GM19193 (cell line): ENCODE results near the gene HNRNPM.

Experiments
- POLR2A ChIP-seq: IDR thresholded peaks from 4 replicates; pipeline ENCODE4 v1.6.1; 2011; ENCODE audit not compliant: insufficient read depth, insufficient read length; ENCODE audit errors: extremely low read depth

HNRNPM gene

DNA sequence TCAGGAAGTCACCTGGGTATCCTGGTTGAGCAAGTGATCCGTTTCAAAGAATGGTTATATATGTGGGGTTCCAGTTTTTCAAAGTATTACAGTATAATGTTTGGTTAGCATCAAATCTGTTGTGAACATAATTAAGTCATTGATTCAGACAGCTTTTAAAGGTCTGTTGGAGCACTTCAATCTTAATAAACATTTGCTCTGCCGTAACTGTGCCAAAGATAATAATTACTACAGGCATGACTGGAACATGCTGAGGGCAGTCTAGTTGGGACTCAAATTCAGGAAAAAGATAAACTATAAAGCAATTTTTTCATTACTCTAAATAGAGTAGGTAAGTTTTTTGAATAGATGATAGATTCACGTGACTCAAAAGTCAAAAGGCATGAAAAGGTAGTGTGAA is 23.3 kb downstream of the HNRNPM start:
- TF ChIP-seq POLR2A, result no peak

DNA sequence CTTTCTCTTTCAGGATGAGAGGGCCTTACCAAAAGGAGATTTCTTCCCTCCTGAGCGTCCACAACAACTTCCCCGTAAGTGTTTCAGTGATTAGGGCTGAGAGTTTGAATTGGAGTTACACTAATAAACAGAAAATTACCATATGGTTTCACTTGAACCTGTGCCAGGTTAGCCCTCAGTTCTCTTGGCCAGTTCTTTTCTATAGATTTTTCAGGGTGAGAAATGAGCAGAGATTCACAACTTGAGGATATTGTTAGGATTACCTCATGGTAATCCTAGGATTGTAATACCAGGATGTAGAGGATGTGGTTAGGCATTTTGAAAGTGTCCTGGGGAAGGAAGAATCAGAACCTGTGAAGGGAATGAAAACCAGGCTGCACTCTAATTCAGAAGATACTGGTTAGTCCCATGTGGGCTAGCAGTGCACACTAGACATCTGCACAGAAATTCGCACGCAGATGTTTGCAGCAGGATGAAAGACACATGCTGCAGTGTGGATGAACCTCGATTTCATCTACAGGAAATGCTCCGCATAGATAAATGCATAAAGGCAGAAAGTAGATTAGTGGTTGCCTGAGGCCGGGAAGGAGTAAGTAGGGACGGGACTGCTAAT is 24.1 kb downstream of the HNRNPM start:
- no peak for TF ChIP-seq POLR2A

DNA sequence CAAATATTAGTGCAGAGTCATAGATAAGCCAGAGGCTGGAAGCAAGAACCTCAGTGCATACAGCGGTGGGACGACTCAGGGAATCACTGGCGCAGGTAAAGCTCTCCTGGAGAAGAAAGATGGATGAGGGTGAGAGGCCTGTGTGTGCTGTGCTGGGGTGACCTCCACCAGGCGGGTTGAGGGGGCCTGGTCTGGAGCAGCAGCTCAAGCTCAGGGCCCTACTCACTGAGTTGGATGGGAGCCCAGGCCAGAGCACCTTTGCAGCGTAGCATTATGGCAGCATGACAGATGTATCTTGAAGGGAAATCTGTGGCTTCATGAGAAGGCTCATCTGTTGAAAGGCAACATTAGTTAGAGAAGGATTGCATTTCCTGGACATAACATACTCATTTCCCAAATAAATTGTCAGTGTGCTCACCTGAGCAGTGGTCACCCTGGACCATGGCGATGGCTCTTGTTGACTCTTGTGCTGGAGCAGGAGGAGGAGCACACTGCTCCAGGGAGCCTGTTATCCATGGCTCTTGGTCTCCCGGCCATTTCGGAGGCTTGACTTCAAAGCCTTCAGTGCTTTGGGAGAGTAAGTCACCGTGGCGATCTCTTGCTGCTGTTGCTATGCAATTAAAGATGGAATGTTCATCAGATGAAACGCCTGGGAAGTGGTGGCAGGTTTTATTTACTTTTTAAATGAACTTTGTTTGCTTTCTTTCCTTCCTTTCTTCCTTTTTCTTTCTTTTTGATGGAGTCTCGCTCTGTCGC is 25.0 kb downstream of the HNRNPM start:
- TF ChIP-seq POLR2A, result no peak

DNA sequence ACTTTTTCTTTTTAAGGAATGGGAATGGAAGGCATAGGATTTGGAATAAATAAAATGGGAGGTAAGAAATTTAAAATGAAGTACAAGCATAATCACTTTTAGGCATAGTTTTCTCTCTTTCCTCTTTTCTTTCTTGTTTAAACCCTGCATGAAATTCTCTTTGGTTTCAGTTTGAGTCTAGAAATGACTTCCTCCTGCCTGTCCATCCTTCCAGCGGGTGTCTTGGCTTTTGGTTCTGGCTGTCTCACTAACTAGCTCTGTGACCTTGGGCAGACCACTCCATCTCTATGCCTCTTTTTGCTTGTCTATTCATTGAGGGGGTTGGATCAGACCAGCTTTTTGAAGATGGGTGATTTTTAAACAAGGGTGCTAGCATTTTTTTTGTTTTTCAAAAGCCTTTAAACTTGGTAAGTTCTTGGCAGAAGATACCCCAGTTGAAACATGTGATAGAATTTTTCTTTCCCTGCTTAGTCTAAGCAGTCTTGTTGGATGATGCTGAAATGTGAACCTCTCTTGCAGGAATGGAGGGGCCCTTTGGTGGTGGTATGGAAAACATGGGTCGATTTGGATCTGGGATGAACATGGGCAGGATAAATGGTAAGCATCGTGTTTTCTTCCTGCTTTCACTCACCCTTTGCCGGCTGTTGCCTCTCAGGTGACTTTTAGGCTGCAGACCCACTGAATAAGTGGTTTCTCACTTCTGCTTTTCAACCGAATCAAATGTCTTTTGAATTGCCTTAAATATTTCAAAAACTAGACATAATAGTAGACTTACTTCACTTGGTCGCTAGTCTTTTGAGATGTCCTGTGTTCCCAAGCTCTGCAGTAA is 29.1 kb downstream of the HNRNPM start:
- TF ChIP-seq POLR2A, result no peak

DNA sequence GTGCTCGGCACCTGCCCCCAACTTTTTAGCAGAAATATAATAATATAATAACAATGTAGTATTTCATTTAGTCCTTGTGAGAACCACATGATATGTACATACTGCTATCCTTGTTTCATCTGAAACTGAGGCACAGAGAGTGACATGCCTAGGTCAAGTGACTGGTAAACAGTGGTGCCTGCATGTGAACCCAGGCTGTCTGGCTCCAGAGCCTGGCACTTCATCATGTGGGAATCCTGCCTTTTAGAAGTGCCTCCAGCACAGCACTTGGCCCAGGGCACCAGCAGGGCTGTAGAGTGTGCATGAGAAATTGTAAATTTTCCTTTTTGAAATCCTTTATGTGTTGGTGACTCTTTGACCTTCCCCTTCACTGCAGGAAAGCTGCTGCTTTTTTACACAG is 30.2 kb downstream of the HNRNPM start:
- no peak for TF ChIP-seq POLR2A

DNA sequence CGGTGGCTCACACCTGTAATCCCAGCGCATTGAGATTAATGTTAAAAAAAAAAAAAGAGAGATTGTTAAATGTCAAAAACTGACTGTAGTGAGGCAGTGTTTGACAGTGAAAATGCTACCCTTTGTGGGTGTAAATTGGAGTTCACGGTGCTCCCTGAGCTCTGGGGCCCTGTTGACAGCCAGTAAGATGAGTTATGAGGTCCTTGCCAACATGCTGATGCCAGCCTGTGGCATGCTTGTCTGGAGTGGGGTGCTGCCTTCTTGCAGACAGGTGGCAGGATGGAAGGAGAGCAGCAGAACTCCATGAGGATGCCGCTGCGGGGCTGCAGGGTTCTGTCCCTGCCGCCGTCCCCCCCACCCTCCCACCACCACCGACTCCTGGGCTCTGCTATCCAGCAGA is 31.7 kb downstream of the HNRNPM start:
- TF ChIP-seq POLR2A, result no peak

DNA sequence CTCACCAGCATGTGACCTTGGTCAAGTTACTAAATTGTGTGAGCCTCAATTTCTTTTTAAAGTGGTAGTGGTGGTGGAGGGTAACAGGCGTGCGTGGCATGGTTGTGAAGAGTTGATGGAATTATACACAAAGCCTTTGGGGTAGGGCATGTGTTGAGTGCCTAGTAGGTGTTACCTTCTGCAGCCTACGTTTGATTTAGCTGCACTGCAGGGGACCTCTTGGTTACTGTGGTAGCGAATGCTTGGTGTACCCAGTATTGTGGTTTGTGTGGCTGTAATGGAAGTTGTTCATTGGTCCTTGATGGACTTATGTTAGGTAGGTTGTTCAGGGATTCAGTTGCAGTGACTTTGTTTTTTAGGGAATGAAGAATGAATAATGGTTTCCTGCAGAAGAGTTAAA is 33.1 kb downstream of the HNRNPM start:
- no peak for TF ChIP-seq POLR2A

DNA sequence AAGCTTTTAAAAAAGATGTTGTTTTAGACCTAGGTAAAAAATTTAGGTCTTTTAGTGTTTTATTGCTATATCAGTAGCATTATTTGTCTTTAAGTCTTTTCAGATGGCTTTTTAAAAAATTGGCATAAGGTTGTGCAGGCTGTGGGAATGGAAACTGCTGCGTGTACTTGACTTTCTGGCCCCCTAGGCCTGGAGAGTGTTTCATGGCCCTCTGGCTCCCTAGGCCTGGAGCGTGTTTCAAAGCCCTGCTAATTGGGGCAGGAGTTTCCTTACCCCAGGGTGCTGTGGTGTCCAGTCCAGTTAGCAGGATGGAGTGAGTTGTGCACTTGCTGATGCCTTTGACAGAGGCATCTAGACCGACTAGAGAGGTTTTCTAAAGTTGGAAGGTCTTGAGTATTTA is 33.8 kb downstream of the HNRNPM start:
- TF ChIP-seq POLR2A, result no peak

DNA sequence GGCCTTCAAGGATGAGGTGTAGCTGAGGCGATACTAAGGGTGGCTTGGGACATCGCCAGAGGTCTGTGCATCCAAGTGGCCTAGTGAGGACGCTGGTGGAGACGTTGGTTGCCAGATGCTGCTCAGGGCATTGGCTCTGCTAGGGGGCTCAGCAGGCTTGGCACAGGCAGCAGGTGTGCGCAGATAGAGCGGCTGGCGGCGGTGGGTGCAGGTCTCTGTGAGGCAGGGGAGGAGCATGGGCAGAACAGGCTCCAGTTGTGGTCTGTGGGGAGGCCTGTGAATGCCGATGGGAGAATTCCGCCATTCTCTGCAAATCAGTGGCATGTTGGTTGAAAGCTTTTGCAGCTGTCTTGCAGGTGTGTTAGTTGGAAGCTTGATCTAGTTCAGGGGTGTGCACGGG is 36.4 kb downstream of the HNRNPM start:
- no peak for TF ChIP-seq POLR2A

DNA sequence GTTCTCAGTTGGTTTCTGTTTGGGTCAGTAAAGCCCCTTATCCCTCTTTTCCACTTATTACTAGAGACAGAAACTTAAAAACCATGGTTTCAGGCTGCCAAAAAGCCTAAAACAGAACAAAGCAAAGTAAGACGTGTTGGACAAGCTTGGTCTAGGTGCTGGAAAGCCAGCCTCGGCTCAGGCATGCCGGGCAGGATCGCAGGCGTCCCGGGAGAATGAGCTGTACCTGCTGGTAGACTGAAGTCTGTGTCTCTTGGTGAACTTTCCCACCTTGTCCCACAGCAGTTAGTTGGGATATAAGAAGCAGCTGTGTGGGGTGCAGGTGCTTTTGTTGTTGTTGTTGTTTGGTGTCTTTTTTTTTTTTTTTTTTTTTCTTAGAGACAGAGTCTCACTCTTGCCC is 36.8 kb downstream of the HNRNPM start:
- no peak for TF ChIP-seq POLR2A

DNA sequence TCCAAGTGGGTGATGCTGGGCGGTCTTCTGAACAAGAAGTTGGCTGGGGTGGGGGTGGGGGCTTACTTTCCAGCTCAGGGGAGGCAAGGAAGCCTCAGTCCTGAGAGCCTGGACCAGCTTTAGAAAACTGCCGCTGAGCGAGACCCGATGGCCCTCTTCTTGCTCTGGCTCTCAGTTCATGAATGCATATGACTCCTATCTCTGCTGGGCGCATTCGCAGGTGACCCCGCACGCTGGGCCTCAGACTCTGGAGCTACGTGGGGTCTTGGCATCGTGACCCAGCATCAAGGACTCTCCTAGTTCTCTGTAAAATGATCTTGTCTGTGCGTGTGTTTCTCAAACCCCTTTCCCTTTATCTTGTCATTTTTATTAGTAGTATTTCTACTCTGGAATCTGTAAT is 37.9 kb downstream of the HNRNPM start:
- TF ChIP-seq POLR2A, result no peak

DNA sequence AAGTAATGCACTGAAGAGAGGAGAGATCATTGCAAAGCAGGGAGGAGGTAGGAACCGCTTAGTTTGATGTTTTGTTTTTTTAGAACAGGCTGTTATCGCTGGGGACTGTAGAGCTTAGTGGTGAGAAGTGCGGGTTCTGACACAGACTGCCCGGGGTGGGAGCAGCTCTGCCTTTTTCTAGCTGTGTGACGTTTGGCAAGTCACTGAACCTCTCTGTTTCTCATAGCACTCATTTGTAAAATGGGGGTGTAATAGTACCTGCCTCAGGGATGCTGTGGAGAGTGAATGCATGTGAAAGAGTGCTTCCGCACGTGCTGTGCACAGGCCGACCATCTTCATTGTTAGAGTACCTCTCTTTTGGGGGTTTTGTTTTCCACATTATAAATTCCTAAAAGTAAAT is 38.4 kb downstream of the HNRNPM start:
- no peak for TF ChIP-seq POLR2A

DNA sequence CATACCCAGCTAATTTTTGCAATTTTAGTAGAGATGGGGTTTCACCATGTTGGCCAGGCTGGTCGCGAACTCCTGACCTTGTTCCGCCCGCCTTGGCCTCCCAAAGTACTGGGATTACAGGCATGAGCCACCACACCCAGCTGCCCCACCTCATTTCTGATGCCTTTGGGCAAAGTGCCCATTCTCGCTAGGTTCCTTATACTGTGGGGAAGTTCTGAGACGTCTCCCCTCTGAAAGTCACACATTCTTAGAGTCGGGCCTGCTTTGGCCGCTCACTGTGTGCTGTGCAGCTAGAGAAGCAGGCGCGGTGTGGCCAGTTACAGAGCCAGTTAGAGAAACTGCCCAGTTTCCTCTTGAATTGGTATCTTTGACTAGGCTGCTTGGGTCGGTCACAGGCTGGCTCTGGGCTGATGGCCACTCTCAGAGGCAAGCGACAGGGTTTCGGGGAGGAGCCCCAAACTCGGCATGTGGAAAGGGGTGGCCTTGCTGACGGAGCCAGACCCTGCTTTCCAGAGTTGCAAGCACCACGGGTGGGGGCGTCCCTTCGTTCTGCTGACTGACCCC is 39.6 kb downstream of the HNRNPM start:
- no peak for TF ChIP-seq POLR2A

DNA sequence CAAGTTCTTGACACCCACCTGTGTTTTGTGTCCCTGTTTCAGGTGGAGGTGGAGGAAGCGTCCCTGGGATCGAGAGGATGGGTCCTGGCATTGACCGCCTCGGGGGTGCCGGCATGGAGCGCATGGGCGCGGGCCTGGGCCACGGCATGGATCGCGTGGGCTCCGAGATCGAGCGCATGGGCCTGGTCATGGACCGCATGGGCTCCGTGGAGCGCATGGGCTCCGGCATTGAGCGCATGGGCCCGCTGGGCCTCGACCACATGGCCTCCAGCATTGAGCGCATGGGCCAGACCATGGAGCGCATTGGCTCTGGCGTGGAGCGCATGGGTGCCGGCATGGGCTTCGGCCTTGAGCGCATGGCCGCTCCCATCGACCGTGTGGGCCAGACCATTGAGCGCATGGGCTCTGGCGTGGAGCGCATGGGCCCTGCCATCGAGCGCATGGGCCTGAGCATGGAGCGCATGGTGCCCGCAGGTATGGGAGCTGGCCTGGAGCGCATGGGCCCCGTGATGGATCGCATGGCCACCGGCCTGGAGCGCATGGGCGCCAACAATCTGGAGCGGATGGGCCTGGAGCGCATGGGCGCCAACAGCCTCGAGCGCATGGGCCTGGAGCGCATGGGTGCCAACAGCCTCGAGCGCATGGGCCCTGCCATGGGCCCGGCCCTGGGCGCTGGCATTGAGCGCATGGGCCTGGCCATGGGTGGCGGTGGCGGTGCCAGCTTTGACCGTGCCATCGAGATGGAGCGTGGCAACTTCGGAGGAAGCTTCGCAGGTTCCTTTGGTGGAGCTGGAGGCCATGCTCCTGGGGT is 41.0 kb downstream of the HNRNPM start:
- no peak for TF ChIP-seq POLR2A
